ENCODE data around the gene ARHGAP26. TPM values are rescaled to one million over a fixed set of nuclear protein-coding genes. Genes with fewer than 3 reads are reported as not detected.

The ARHGAP26 gene
- total and polyA plus RNA-seq, 2 donors (not counting 1 experiment from before 2014, with no cell fraction given) = 4.1 to 6.8 TPM

- no peak for DNase-seq (ENCODE audit: low read depth in 2 of 2)
- no peak overlapping the region for H3K4me3 ChIP-seq (replicated peaks in 1 of 4; ENCODE audit: control extremely low read depth in 1 of 4, insufficient read depth in 1 of 4, low read depth in 3 of 4, low read length in 4 of 4)
- no peaks in the 10 kb centered on the region for H4K20me1 ChIP-seq (ENCODE audit: control insufficient read depth, extremely low read depth, insufficient read depth, low read length)
- no peak overlapping the region for H3K9ac ChIP-seq (ENCODE audit: insufficient read depth, low read length)
- H2AFZ ChIP-seq (ENCODE audit: low read length) = no peak overlapping the region
- H3K27ac ChIP-seq (ENCODE audit: insufficient read depth, low read length) = no peak overlapping the region
- H3K4me2 ChIP-seq (ENCODE audit: extremely low read depth, insufficient read depth, low read length) = no peak overlapping the region
- peaks cover 9% of the 10 kb centered on the region for H3K4me1 ChIP-seq (ENCODE audit: control insufficient read depth, extremely low read depth, insufficient read depth, low read length)
- H3K79me2 ChIP-seq (ENCODE audit: control insufficient read depth, insufficient read depth, low read length) = no peaks in the 10 kb centered on the region
- no peaks in the 10 kb centered on the region for H3K27me3 ChIP-seq (ENCODE audit: control insufficient read depth, insufficient read depth, low read length)
- TF ChIP-seq CTCF (conservative IDR thresholded peaks at IDR 0.05 in 1 of 2, IDR thresholded peaks at IDR 0.05 in 1 of 2; ENCODE audit: low read depth in 1 of 2, low read length in 2 of 2) (no peak), EZH2 (IDR thresholded peaks at IDR 0.05; ENCODE audit: low read length, missing control alignments) (no peak)
- no peaks in the 10 kb centered on the region for H3K9me3 ChIP-seq (ENCODE audit: control insufficient read depth, insufficient read depth, low read depth, low read length)
- no peaks in the 10 kb centered on the region for H3K36me3 ChIP-seq (ENCODE audit: control insufficient read depth, insufficient read depth, low read length)
These were observed 466.5 kb downstream of the ARHGAP26 start for GRCh38 chr5:143236682-143237081.

- no peak for TF ChIP-seq EZH2 (IDR thresholded peaks at IDR 0.05; ENCODE audit: low read length, missing control alignments)
- no peak for TF ChIP-seq CTCF (conservative IDR thresholded peaks at IDR 0.05 in 1 of 2, IDR thresholded peaks at IDR 0.05 in 1 of 2; ENCODE audit: low read depth in 1 of 2, low read length in 2 of 2)
- Histone ChIP-seq H2AFZ (ENCODE audit: low read length) (no peak overlapping the region), H3K9ac (ENCODE audit: insufficient read depth, low read length) (no peak overlapping the region), H3K79me2 (ENCODE audit: control insufficient read depth, insufficient read depth, low read length) (no peaks in the 10 kb centered on the region), H3K27me3 (ENCODE audit: control insufficient read depth, insufficient read depth, low read length) (no peaks in the 10 kb centered on the region), H3K9me3 (ENCODE audit: control insufficient read depth, insufficient read depth, low read depth, low read length) (no peaks in the 10 kb centered on the region), H3K36me3 (ENCODE audit: control insufficient read depth, insufficient read depth, low read length) (no peaks in the 10 kb centered on the region), H4K20me1 (ENCODE audit: control insufficient read depth, extremely low read depth, insufficient read depth, low read length) (no peaks in the 10 kb centered on the region), H3K4me1 (ENCODE audit: control insufficient read depth, extremely low read depth, insufficient read depth, low read length) (peaks cover 13% of the 10 kb centered on the region), H3K4me2 (ENCODE audit: extremely low read depth, insufficient read depth, low read length) (no peak overlapping the region), H3K4me3 (replicated peaks in 1 of 4; ENCODE audit: control extremely low read depth in 1 of 4, insufficient read depth in 1 of 4, low read depth in 3 of 4, low read length in 4 of 4) (no peak overlapping the region), H3K27ac (ENCODE audit: insufficient read depth, low read length) (no peak overlapping the region)
- no peak for DNase-seq (ENCODE audit: low read depth in 2 of 2)
These were observed 467.5 kb downstream of the ARHGAP26 start for GRCh38 chr5:143237664-143238063.

- Histone ChIP-seq H3K27ac (ENCODE audit: insufficient read depth, low read length) (no peak overlapping the region), H2AFZ (ENCODE audit: low read length) (no peak overlapping the region), H3K36me3 (ENCODE audit: control insufficient read depth, insufficient read depth, low read length) (no peaks in the 10 kb centered on the region), H3K79me2 (ENCODE audit: control insufficient read depth, insufficient read depth, low read length) (no peaks in the 10 kb centered on the region), H3K9me3 (ENCODE audit: control insufficient read depth, insufficient read depth, low read depth, low read length) (no peaks in the 10 kb centered on the region), H3K4me3 (replicated peaks in 1 of 4; ENCODE audit: control extremely low read depth in 1 of 4, insufficient read depth in 1 of 4, low read depth in 3 of 4, low read length in 4 of 4) (no peak overlapping the region), H3K27me3 (ENCODE audit: control insufficient read depth, insufficient read depth, low read length) (no peaks in the 10 kb centered on the region), H3K4me1 (ENCODE audit: control insufficient read depth, extremely low read depth, insufficient read depth, low read length) (peaks cover 22% of the 10 kb centered on the region), H3K4me2 (ENCODE audit: extremely low read depth, insufficient read depth, low read length) (no peak overlapping the region), H3K9ac (ENCODE audit: insufficient read depth, low read length) (no peak overlapping the region), H4K20me1 (ENCODE audit: control insufficient read depth, extremely low read depth, insufficient read depth, low read length) (no peaks in the 10 kb centered on the region)
- no peak for DNase-seq (ENCODE audit: low read depth in 2 of 2)
- no peak for TF ChIP-seq EZH2 (IDR thresholded peaks at IDR 0.05; ENCODE audit: low read length, missing control alignments)
- no peak for TF ChIP-seq CTCF (conservative IDR thresholded peaks at IDR 0.05 in 1 of 2, IDR thresholded peaks at IDR 0.05 in 1 of 2; ENCODE audit: low read depth in 1 of 2, low read length in 2 of 2)
These were observed 468.4 kb downstream of the ARHGAP26 start for GRCh38 chr5:143238620-143239019.
